GM18870 (cell line): ENCODE measurements around the gene NEAT1.

ENCODE experiments used
- ATAC-seq: cut with Tn5 transposase; IDR thresholded peaks from one replicate; pipeline ENCODE4 v1.9.1; 2021; ENCODE audit warnings: moderate library complexity; ENCODE audit not compliant: unreplicated experiment

Gene NEAT1

DNA sequence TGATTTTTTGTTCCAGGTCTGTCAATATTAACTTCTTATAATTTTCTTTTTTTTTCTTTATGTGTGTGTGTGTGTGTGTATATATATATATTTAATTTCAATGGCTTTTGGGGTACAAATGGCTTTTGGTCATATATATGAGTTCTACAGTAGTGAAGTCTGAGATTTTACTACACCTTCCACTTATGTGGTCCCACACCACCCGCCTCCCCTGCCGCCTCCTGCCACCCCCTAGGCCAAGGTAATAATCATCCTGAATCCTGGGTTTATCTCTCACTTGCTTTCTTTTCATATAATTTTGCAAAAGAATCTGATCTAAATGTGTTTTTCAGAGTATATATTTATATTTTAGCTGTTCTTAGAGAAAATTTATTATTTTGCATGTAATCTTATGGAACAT lies 11.1 kb downstream of the NEAT1 start:
- ATAC-seq = no peak

DNA sequence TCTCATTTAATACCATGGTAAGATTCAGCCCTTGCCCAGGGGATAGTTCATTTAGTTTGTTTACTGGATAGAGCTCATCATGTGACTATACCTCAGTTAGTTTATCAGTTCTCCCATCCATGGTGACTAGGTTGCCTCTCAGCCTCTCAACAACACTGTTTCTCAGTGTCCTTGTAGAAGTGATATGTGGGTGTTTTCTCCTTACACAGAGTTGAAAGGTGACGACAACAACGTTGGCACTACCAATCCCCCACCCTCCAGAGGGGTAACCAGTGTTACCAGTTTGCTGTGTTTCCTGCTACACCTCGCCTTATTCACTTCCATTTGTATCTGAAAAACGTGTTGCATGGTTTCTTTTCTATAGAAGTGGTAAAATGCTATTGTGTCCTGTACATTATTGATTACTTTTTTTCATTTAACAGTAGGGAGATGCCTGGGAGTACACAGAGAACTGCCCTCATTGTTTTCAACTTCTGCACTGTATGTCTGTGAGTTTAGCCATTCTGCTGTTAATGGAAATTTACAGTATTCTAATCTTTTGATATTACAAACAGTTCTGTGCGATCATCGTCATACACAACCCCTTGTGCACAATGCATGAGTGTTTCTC lies 11.6 kb downstream of the NEAT1 start:
- no peak for ATAC-seq

DNA sequence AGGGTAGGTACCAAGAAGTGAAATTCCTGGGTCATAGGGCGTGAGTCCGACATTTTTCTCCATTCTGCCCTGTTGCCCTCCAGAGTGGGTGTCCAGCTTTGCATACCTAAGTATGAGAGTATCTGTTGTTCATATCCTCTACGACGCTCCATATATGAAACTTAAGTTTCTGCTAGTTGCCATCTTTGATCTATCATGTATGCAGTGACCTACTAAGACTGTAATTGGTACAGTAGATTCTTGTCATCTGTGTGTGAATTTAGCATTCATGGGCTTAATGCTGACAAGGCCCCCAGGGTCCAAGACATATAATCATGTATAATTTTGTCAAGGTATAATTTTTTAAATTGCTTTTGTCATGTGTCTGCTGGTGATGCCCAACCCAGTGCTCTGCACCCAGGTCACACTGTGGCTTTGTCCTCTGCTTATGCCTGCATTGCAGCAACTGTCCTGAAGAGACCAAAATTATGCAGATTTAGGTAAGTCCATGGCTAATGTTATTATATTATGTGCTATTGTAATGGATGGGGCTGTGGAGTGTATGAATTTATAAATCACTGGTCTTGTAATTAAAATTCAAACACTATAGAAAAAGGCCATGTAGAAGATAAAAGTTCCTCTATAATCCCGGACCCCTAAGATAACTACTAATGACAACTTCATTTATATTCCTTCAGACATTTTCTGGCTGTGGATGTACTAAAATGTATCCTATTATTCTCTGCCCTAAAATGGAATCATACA lies 12.2 kb downstream of the NEAT1 start:
- no peak for ATAC-seq

DNA sequence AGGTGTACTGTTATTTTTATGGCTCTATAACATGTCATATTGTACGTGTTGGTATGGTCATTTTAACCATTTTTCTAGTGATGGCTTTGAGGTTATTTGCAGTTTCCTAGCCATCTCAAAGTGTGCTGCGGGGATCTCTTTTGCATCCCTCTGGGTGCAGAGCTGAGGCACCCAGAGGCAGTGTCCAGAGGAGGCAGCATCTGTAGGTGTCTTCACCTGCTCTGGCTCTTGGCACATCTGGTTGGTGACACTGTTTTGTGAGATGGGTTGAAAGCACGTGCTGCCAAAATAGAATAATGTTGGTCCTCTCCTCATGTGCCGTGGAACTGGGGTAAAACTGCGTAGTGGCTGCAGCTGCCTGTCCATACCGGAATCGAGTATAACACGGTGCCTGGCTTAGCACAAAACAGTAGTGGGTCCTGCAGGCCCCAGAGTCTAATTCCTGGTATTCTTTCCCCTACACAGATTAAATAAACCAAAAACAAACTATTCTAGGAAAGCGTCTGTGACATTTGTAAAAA lies 12.9 kb downstream of the NEAT1 start:
- ATAC-seq = no peak

DNA sequence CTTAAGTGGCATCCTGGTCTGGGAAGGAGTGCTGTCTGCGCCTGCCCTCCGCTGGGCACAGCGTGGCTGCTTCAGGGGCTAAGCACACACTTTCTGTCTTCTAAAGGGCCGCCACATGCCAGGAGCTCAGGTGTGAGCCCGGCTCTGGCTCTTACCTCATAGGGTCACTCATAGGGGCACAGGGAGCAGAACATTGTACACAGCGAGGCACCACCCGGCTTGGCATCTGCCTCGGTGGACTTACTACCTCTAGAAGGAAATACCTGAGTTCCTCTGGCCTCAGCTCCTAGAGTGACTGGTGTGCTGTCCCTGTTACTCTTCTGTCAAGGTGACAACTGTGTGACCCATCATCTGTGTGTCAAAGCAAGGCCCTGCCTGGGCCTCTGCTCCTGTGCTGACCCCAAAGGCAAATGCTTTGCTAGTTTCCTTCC lies 13.4 kb downstream of the NEAT1 start:
- ATAC-seq = no peak

DNA sequence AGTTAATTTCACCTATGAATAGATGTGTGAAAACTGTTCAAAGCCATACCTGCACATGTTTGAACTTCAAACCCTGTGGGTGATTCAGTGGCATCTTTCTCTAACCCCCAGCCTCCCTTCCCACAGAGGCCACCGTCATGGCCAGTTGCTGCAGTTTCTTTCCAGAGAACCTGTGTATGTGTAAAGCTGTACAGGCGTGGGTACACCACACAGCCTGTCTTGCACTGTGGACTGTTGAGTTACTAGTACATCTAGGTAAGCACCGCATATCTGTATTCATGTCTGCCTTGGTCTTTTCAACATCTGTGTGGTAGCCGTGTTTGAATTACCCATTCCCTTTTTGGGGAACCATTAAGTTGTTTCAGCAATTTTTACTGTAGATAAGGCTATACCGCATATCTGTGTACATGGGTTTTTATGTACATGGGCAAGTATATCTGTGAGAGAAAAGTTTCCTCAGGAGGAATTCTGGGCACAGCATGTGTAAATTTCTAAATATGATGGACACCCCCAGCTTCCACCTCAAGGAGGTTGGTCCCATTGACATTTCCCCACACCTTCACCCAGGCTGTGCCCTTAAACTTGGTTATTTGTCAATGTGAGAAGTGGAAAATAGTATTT lies 13.9 kb downstream of the NEAT1 start:
- ATAC-seq = no peak

DNA sequence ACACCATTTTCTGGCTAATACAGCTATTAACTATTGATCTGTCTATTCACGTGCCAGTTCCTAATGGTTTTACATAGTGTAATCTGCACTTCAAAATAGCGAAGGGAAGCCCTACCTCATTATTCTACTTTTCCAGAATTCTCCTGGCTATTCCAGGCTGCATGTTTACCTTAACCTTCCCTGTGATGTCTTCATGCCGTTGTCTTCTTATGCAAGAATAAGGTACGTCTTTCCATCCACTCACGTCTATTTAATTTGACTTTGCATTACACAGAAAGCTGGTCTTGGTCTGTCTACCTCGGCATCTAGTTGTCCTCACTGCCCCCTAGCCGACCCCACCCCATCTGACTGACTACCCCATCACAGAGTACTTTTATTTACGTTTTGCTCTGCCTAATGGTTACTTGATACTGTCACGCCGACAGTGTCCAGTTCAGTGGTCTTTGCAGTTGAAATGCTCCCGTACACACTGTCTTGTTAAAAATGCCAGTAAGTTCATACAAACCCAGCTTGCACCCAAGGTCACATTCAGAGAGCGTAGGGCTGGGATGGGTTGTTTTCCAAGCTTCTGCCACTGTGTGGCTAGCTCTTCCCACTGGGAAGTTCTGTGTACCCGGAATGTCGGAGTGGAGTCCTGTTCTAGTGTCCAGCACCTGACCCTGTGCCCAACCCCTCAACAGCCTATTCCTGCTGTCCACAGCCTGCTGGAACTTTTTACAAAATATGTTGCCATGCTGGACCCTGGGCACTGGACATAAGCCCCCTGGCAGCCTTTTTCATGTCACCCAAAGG lies 15.0 kb downstream of the NEAT1 start:
- ATAC-seq = no peak

DNA sequence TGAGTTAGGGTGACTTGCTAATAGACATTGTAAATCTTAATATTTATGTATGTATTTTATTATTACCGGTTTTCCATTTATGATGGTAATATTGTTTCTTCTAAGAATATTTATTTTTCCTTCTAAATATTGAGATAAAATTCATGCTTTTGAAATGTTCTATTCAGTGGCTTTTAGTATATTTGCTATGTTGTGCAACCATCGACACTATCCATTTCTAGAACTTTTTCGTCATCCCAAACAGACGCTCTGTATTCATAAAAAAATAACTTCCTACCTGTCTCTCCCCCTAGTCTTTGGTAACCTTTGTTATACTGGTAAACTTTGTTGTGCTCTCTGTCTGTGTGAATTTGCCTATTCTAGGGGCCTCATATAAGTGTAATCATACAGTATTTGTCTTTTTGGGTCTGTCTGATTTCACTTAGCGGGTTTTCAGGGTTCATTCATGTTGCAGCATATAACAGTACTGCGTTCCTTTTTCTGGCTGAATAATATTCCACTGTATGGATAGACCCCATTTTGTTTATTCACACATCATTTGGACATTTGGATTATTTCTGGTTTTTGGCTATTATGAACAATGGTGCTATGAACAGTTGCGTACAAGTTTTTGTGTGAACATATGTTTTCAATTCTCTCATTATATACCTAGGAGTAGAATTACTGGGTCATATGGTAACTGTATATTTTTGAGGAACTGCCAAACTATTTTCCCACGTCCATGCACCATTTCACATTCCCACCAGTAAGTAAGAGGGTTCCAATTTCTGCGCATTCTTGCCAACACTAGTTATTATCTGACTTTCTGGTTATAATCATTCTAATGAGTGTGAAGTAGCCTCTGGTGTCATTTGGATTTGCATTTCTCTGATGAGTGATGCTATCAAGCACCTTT lies 15.9 kb downstream of the NEAT1 start:
- no peak for ATAC-seq

DNA sequence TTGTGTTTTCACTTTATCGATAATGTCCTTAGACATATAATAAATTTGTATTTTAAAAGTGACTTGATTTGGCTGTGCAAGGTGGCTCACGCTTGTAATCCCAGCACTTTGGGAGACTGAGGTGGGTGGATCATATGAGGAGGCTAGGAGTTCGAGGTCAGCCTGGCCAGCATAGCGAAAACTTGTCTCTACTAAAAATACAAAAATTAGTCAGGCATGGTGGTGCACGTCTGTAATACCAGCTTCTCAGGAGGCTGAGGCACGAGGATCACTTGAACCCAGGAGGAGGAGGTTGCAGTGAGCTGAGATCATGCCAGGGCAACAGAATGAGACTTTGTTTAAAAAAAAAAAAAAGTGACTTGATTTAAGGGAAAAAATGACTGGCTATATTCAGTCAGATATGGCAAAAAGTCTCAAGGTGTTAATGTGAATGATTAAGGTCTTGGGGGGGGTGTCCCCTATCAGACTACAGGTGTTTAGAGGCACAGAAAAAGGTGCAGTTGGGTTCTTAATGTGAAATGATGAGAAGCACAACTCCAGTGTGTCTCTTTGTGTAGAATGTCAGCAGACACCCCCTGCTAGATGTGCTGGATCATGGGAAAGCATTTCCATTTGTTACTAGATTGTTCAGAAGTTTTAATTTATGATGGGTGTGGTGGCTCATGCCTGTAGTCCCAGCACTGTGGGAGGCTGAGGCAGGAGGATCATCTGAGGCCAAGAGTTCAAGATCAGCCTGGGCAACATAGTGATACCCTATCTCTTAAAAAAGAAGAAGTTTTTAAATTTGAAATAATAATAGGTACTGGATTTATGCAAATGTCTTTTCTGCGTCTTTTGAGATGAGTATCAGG lies 17.0 kb downstream of the NEAT1 start:
- ATAC-seq = no peak

DNA sequence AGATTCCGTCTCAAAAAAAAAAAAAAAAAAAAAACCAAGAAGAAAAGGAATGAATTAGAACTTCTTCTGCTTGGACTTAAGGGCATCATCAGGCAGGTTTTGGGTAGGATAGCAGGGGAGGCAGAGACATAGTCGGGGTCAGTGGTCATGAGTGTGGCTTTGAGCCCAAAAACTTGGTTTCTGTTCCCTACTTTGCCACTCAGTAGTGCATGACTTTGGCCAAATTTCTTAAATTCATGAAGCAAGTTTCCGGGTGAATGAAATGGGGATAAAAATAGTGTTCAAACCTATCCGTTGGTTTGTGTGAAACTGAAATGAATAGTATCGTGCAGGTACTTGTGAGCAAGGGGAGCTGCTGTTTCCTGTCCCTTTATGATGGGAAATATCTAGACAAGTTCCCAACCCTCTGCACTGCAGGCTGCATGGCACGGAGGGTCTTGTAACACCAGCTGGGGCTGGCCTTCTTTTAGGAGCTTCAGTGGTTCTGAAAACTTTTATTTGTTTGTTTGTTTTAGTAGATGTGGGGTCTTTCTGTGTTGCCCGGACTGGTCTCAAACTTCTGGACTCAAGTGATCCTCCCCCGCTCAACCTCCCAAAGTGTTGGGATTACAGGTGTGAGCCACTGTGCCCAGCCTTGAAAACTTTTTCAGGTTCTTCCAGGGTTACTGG lies 18.4 kb downstream of the NEAT1 start:
- ATAC-seq = peak; percentile 31

DNA sequence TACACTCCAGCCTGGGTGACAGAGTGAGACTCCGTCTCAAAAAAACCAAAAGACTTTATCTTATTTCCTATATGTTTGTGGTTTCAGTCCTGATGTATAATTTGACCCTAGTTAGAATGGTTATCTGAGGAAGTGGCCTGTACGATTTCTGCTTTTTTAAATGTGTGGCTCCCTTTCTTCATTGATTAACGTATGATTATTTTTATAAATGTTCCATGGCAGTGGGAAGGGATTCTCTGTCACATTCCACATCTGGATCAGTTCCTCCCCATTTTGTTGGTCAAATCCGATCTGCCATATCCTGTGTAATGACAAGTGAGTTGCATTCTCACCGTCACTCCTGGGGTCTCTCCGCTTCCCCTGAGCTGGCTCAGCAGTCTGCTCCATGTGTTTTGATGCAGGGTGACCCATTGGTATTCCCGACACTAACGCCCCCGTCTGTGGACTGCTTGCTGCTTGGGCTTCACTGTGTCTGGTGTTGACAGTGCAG lies 20.3 kb downstream of the NEAT1 start:
- ATAC-seq = no peak

DNA sequence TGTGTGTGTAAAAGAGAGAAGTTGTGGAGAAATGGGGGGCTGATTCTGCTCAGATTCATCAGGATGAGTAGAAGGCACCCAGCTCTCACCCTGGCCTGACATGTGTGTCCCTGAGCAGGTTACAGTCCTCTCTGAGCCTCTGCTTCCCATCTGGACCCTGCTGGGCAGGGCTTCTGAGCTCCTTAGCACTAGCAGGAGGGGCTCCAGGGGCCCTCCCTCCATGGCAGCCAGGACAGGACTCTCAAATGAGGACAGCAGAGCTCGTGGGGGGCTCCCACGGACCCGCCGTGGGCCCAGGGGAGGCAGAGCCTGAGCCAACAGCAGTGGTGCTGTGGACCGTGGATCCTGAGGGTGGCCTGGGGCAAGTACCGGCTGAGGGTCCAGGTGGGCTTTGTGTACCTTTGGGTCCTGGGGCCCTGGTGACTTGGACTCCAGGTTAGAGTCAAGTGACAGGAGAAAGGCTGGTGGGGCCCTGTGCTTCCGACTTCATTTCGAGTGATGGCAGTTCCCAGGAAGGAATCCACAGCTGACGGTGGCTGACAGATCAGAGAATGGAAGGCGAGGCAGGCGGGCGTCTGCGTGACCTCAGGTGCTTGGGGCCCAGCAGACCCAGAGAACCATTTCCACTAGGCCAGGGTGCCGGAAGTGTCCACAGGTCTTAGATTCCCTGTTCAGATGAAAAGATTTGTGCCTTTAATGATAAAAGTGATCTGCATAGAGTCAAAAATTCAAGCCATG lies 21.9 kb downstream of the NEAT1 start:
- no peak for ATAC-seq

DNA sequence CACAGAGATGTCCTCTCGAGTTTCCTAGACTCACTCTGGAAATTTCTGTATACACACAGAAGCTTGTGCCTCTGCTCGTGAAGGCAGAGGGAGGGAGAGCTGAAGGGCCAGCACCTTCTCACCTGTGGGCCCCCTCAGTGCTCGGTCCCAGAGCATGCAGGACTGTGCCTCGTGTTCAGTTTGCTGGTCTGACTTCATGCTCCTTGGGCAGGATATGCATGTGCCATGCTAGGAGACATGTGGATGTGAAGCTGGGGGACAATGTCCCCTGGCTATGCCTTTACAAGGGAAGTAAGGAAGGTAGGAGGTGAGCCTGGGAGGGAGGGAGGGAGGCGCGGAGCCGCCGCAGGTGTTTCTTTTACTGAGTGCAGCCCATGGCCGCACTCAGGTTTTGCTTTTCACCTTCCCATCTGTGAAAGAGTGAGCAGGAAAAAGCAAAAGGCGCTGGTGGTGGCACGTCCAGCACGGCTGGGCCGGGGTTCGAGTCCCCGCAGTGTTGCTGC lies 22.6 kb downstream of the NEAT1 start:
- ATAC-seq = no peak

DNA sequence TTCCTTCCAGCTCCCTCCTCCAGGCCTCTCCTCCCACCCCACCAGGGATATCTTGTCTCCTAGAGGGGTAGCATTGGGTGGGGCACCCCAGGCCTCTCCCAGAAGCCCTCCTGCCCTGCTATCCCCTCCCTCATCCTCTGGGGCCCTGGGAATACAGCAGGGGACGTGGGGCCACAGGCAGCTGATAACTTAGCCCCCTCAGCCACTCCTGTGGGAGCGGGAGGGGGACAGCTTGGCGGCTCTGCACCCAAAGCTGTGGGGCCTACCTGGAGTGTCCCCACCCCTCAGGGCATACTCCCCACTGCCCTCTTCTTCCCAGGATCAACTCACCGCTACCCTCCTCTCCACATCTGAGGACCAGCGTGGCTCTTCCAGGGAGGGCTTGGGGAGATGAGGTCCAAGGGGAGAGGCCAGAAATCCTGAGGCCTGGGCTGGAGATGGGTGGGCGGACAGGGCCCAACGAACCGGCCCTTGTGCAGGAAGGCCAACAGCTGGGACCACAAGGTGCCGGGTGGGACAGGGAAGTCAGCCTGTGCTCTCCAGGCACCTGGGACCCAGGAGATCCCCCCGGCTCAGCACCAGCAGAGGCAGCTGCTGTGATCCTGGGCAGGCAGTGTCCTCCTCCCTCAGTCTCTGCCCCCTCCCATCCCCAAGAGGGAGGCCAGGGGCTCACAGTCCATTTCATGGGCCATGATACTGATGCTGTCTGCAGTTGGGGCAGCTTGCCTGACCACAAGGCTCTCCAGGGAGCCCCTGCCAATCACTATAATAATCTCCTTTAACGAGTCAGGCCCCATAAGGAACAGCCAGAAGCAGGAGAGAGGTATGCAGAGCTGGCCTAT lies 23.2 kb downstream of the NEAT1 start:
- no peak for ATAC-seq

DNA sequence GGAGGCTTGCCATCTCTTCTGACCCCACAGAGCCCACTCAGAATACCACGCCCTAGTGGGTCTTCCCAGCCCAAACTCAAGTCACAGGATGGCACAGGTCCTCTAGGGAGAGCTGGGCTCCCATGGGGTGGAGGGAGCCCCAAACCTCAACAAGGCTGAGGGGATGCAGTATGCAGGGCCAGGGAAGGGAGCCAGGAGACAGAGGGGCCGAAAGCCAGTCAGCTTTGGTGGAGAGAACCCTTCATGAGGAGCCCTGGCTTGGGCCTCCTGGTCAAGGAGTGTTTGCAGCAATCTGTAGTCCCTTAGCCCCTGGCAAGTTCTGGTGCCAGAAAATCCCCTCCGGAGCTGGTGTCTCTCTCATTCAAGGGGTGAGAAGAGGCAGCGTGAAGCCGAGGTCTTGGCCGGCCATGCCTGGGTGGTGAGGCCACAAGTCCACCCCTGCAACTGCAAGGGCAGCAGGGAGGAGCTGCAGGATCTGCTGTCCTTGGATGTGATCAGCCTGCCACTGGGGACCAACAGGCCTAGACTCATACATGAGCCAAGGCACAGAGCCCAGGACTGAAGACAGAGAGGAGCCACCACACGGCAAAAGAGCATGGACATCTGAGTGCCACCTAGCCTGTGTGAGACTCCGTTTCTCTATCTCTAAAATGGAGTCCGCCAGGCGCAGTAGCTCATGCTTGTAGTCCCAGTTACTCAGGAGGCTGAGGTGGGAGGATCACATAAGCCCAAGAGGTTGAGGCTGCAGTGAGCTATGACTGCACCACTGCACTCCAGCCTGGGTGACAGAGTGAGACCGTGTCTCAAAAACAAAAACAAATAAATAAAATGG lies 24.1 kb downstream of the NEAT1 start:
- ATAC-seq = no peak

DNA sequence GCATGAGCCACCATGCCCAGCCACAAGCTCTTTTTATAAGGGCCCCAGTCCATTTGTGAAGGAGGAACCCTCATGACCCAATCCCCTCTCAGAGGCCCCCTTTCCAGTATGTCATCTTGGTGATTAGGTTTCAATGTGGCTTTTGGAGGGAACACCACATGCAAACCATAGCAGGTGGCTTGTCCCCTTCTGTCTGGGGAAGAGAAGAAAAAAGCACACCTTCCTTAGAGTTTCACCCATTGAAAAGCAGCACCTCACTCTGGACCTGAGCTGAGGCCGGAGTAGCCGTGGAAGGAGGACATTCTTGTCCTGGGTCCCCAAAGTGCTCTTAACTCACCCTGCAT lies 25.4 kb downstream of the NEAT1 start:
- ATAC-seq = no peak
